OCI-LY3 (cell line): ENCODE results near the gene STAT5B.

Experiments used
- EZH2phosphoT487 ChIP-seq: fragments of 200-600 bp; shearing (Covaris generic); IDR thresholded peaks from 2 replicates; pipeline ENCODE4 v1.6.1; 2018; ENCODE audit warnings: antibody characterized with exemption, mixed run types, low read depth
- TF ChIP-seq, protein P1 (sequence below): fragments of 200-600, 300-600 bp; sonication (generic); IDR thresholded peaks from 2 replicates; pipeline ENCODE4 v1.5.1; 2014; ENCODE audit warnings: antibody characterized with exemption, low read length, low read depth

GRCh38 chr17:42199416-42200011 is 76.7 kb downstream of the STAT5B start:
- TF ChIP-seq, protein P1, sequence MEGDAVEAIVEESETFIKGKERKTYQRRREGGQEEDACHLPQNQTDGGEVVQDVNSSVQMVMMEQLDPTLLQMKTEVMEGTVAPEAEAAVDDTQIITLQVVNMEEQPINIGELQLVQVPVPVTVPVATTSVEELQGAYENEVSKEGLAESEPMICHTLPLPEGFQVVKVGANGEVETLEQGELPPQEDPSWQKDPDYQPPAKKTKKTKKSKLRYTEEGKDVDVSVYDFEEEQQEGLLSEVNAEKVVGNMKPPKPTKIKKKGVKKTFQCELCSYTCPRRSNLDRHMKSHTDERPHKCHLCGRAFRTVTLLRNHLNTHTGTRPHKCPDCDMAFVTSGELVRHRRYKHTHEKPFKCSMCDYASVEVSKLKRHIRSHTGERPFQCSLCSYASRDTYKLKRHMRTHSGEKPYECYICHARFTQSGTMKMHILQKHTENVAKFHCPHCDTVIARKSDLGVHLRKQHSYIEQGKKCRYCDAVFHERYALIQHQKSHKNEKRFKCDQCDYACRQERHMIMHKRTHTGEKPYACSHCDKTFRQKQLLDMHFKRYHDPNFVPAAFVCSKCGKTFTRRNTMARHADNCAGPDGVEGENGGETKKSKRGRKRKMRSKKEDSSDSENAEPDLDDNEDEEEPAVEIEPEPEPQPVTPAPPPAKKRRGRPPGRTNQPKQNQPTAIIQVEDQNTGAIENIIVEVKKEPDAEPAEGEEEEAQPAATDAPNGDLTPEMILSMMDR = no peak
- TF ChIP-seq EZH2phosphoT487 = no peak
